Testis (tissue), 3 donors: ENCODE results near the gene MINDY4. TPM values are rescaled to one million over a fixed set of nuclear protein-coding genes. Genes with fewer than 3 reads are reported as not detected.

Experiments used
- DNase-seq: peaks from one replicate; pipeline ENCODE4 v3.0.0-alpha.2; 2019
- H3K27ac ChIP-seq, 2 donors: fragments of 200-600 bp; sonication (generic); one replicate each; pipeline ENCODE4 v1.5.1; 2019
- H3K27me3 ChIP-seq: fragments of 200-600 bp; sonication (generic); one replicate; pipeline ENCODE4 v1.5.1; 2019
- H3K36me3 ChIP-seq: fragments of 200-600 bp; sonication (generic); one replicate; pipeline ENCODE4 v1.5.1; 2017; ENCODE audit warnings: low read depth; ENCODE audit errors: missing control alignments
- H3K4me1 ChIP-seq: fragments of 200-600 bp; sonication (generic); one replicate; pipeline ENCODE4 v1.5.1; 2019
- H3K4me3 ChIP-seq, 2 donors: fragments of 200-600 bp; sonication (generic); one replicate each; pipeline ENCODE4 v1.5.1; 2017 to 2019
- H3K9me3 ChIP-seq: fragments of 200-600 bp; sonication (generic); one replicate; pipeline ENCODE4 v1.5.1; 2017
- POLR2A ChIP-seq: fragments of 450-650 bp; IDR thresholded peaks from one replicate; pipeline ENCODE4 v1.6.1; 2017; ENCODE audit warnings: antibody characterized with exemption, mild to moderate bottlenecking, moderate library complexity
- WGBS, 2 donors: methylation state at CpG; one replicate each; pipeline ENCODE4 v1.1.5; 2018; 5-methylcytosine and 5-hydroxymethylcytosine counted together
- intact Hi-C: fragments of 100-400 bp; cut with DNase I; formaldehyde crosslinking; loops from one replicate; pipeline ENCODE4 v1.15.1; 2023; ENCODE audit warnings: low total_unique reads
- polyA plus RNA-seq: library from polyadenylated mRNA; stranded (reverse); fragments of 350-450 nt; fragmentation: Illumina TruSeq; extraction: RNeasy Lipid Tissue Mini Kit (QIAGEN cat#74804); gene quantifications from one replicate; pipeline ENCODE4 v1.2.3, GENCODE V29; 2014; ENCODE audit warnings: low read depth, low replicate concordance; ENCODE audit not compliant: insufficient read depth
- total RNA-seq, 2 donors: library from RNA; depleted of rRNA; stranded (reverse); fragments of >200 nt; gene quantifications; one replicate each; pipeline ENCODE4 v1.2.3, GENCODE V29; 2016
- TF ChIP-seq, protein P1 (sequence below), 3 experiments: fragments of 450-650 bp in 2 of 3; fragments of 200-600 bp in 1 of 3; sonication (generic) in 1 of 3; IDR thresholded peaks; one replicate each; pipeline ENCODE4 v1.5.1; 2016 to 2019; ENCODE audit warnings: antibody characterized with exemption in 3 of 3, mild to moderate bottlenecking in 2 of 3, moderate library complexity in 1 of 3

Gene MINDY4
- total and polyA plus RNA-seq, 3 donors from 2014 or later: 25.3 to 51.7 (median 47.6) TPM

DNA sequence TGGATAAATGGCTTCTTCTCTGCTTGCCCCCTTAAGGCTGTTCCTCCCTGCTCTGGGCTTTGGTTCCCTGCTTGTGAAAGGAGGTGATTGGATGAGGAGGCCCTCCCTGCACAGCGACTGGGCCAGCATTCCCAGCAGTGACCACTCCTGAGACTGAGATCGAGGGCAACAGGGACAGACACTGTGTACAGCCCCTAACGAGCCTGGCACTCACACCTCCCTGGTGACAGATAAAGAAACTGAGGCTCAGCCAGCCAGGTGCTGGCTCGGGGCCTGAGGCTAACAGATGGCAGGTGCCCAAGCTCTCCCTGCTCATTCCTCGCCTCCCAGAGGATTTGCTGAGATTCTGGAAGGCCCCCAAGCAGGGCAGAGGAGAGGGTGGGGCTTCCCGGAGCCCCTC is 128.4 kb downstream of the MINDY4 start:
- TF ChIP-seq, protein P1, sequence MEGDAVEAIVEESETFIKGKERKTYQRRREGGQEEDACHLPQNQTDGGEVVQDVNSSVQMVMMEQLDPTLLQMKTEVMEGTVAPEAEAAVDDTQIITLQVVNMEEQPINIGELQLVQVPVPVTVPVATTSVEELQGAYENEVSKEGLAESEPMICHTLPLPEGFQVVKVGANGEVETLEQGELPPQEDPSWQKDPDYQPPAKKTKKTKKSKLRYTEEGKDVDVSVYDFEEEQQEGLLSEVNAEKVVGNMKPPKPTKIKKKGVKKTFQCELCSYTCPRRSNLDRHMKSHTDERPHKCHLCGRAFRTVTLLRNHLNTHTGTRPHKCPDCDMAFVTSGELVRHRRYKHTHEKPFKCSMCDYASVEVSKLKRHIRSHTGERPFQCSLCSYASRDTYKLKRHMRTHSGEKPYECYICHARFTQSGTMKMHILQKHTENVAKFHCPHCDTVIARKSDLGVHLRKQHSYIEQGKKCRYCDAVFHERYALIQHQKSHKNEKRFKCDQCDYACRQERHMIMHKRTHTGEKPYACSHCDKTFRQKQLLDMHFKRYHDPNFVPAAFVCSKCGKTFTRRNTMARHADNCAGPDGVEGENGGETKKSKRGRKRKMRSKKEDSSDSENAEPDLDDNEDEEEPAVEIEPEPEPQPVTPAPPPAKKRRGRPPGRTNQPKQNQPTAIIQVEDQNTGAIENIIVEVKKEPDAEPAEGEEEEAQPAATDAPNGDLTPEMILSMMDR (IDR thresholded peaks at IDR 0.05): no peak
- no peak for TF ChIP-seq POLR2A
- no peaks in the 10 kb centered on the region for H3K36me3 ChIP-seq
- H3K27me3 ChIP-seq: no peaks in the 10 kb centered on the region
- intact Hi-C loops: no loop called here
- H3K27ac ChIP-seq: peak overlapping the region in 1 of 2 donors; percentile 30
- H3K4me3 ChIP-seq: no peak overlapping the region
- H3K4me1 ChIP-seq: peaks cover 36% of the 10 kb centered on the region
- no peaks in the 10 kb centered on the region for H3K9me3 ChIP-seq
- DNase-seq: no peak
- WGBS, 2 donors: 62 to 63% methylated on average over 4 to 6 of the region's 6 CpGs

DNA sequence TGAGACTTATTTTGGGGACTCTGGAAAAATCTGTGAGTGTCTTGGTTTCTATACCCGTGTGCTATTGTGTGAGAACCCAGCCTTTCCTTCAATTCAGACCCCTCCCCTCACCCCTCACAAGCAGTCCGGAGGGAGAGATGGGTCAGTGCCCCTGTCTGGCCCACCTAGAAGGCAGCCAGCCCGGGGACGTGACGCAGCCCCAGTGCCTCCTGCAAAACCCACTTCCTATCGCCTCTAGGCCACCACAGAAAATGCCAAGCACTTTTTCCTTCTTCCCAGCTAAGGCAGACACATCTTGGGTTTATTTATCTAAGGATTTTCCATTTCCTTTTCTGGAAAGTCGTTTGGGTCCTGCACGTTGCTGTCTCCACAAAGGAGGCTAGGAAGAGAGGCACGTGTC is 128.8 kb downstream of the MINDY4 start:
- Histone ChIP-seq H3K36me3 (no peaks in the 10 kb centered on the region), H3K9me3 (no peaks in the 10 kb centered on the region), H3K27ac (peak overlapping the region in 1 of 2 donors; percentile 8), H3K27me3 (no peaks in the 10 kb centered on the region), H3K4me3 (no peak overlapping the region), H3K4me1 (peaks cover 36% of the 10 kb centered on the region)
- no peak for DNase-seq
- WGBS, 2 donors: 69 to 78% methylated on average over 9 of the region's 9 CpGs
- TF ChIP-seq POLR2A: no peak
- TF ChIP-seq, protein P1 (IDR thresholded peaks at IDR 0.05): no peak
- intact Hi-C loops: no loop called here

GRCh38 chr7:30900803-30901362 is 129.7 kb downstream of the MINDY4 start:
- Histone ChIP-seq H3K4me3 (no peak overlapping the region), H3K36me3 (no peaks in the 10 kb centered on the region), H3K9me3 (no peaks in the 10 kb centered on the region), H3K4me1 (peaks cover 31% of the 10 kb centered on the region), H3K27me3 (no peaks in the 10 kb centered on the region), H3K27ac (peak overlapping the region in 1 of 2 donors; percentile 8)
- intact Hi-C loops: no loop called here
- WGBS, 2 donors: 83 to 90% methylated on average over 7 to 11 of the region's 11 CpGs
- no peak for TF ChIP-seq POLR2A
- TF ChIP-seq, protein P1 (IDR thresholded peaks at IDR 0.05): no peak
- DNase-seq: no peak

DNA sequence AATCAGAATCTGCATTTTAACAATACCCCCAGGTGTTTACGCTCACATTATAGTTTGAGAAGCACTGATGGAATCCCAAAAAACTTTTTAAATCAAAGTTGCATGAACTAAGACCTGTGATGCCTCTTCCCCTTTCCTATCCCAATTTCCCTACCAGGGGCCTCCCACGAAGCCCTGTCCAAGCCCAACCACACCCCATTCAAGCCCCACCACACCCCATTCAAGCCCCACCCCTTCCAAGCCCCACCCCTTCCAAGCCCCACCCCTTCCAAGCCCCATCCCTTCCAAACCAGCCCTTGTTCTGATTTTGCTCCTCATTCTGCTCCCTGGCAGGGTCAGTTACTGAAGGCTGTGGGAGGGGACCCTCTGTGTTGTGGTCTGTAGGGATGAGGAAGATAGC is 130.6 kb downstream of the MINDY4 start:
- Histone ChIP-seq H3K4me1 (peaks cover 31% of the 10 kb centered on the region), H3K27me3 (no peaks in the 10 kb centered on the region), H3K36me3 (no peaks in the 10 kb centered on the region), H3K27ac (no peak overlapping the region), H3K4me3 (no peak overlapping the region), H3K9me3 (no peaks in the 10 kb centered on the region)
- DNase-seq: no peak
- WGBS, 2 donors: 75 to 93% methylated on average over 2 of the region's 2 CpGs
- intact Hi-C loops: no loop called here
- TF ChIP-seq POLR2A: no peak
- TF ChIP-seq, protein P1 (IDR thresholded peaks at IDR 0.05): no peak

DNA sequence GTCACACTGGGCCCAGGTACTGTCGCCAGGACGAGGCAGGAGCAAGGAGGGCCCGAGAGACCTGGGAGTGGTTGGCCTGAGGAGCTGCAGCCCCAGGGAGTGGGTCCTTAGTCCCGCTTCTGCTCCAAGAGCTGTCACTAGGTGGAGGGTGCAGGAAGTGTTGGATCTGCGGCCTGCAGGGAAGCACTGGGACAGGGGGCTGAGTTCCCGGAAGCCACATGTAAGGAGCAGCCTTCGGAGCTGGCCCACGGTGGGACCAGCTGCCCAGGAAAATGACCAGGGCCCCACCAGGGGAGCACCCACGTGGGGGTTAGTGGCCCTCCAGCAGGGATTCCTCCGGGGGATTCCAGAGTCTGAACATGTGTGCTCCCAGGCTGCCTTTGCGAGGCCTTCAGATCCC is 131.2 kb downstream of the MINDY4 start:
- Histone ChIP-seq H3K4me1 (peaks cover 26% of the 10 kb centered on the region), H3K27ac (no peak overlapping the region), H3K9me3 (no peaks in the 10 kb centered on the region), H3K36me3 (no peaks in the 10 kb centered on the region), H3K4me3 (no peak overlapping the region), H3K27me3 (no peaks in the 10 kb centered on the region)
- 93 to 100% methylated on average over 8 to 11 of the region's 11 CpGs for WGBS, 2 donors
- intact Hi-C loops: no loop called here
- no peak for DNase-seq
- no peak for TF ChIP-seq POLR2A
- TF ChIP-seq, protein P1 (IDR thresholded peaks at IDR 0.05): no peak
